GM19468 (cell line): ENCODE measurements around the gene TIMM21.
A peak's percentile ranks its signal among the peaks of the same experiment; 100 is the strongest.

Experiments
- ATAC-seq: cut with Tn5 transposase; IDR thresholded peaks from one replicate; pipeline ENCODE4 v1.9.1; 2021; ENCODE audit warnings: mild to moderate bottlenecking, moderate library complexity, moderate number of reproducible peaks; ENCODE audit not compliant: unreplicated experiment; ENCODE audit errors: extremely low read depth

The TIMM21 gene, protein sequence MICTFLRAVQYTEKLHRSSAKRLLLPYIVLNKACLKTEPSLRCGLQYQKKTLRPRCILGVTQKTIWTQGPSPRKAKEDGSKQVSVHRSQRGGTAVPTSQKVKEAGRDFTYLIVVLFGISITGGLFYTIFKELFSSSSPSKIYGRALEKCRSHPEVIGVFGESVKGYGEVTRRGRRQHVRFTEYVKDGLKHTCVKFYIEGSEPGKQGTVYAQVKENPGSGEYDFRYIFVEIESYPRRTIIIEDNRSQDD

GRCh38 chr18:74147779-74148542, at the start of gene TIMM21, which contains the start of gene FBXO15:
Gene TIMM21 (plus strand): TSS chr18:74148523. CDS start chr18:74148809, 286 bp downstream.
Gene FBXO15 (minus strand): TSS chr18:74147834. CDS start chr18:74147785, 49 bp downstream.
- peak; percentile 90 for ATAC-seq

GRCh38 chr18:74108460-74108859, 39.9 kb upstream of the TIMM21 start:
- no peak for ATAC-seq

DNA sequence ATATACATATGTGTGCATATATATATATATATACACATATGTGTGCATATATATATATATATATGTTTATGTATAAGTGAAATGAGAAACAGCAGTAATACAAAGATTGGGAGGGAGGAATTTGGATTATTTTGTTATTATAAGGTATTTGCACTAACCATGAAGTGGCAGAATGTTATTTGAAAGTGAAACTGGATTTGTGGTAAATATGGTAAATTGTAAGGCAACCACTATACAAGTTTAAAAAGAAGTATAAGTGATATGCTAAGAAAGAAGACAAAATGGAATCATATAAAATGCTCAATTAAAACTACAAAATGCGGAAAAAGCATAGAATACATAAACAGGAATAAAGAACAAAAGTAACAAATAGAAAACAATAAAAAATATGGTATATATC, 38.2 kb upstream of the TIMM21 start:
- no peak for ATAC-seq

DNA sequence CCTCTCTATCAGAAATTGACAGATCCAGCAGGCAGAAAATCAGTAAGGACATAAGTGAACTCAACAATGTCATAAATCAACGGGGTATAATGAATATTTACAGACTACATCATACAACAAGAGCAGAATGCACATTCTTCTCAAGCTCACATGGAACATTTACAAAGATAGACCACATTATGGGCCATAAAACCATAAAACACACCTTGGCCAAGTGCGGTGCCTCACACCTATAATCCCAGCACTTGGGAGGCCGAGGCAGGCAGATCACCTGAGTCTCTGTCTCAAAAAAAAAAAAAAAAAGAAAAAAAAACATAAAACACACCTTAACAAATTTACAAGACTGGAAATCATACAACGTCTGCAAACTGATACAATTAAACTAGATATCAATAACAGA, 37.3 kb upstream of the TIMM21 start:
- no peak for ATAC-seq

DNA sequence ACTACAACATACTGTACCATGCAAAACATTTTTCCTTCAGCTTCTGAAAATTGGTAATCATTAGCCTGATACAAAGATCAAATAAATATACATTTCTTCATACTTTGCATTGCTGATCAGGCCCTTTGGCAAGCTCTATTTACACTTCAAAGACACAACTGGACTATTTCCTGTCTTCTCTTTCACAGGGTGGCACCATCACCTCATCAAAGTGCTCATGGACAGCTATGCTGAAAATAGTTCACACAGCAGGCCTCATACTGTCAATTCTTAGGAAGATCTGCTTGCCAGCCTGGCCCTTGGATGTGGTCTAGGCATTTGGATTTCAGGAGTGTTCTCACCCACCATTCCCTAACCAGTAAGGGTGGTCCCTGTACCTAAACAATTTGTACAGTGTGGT, 34.6 kb upstream of the TIMM21 start:
- no peak for ATAC-seq

DNA sequence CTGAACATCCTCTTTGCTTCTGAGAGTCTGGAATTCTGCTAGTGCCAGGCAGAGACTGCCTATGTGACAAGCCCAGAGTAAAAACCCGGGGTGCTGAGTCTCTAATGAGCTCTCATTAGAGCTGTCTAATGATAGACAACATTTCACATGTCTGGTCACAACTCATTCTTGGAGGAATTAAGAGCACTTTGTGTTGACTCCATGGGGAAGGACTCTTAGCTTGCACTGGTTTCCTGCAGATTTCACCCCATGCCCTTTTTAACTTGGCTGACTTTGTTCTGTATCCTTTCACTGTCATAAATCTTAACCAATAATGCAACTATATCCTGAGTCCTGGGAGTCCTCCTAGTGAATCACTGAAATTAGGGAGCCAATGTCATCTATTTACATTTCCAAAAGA, 34.2 kb upstream of the TIMM21 start:
- no peak for ATAC-seq

GRCh38 chr18:74115046-74115445, 33.3 kb upstream of the TIMM21 start:
- ATAC-seq: no peak

GRCh38 chr18:74116633-74117554, 31.4 kb upstream of the TIMM21 start:
- no peak for ATAC-seq

- ATAC-seq: no peak
Measured at GRCh38 chr18:74123200-74123599, 25.1 kb upstream of the TIMM21 start.

- ATAC-seq: no peak
Measured at GRCh38 chr18:74124642-74125041, 23.7 kb upstream of the TIMM21 start.

GRCh38 chr18:74126684-74127655, 21.4 kb upstream of the TIMM21 start:
- ATAC-seq: no peak

GRCh38 chr18:74128159-74128558, 20.2 kb upstream of the TIMM21 start:
- ATAC-seq: no peak

GRCh38 chr18:74131124-74131523, 17.2 kb upstream of the TIMM21 start:
- ATAC-seq: no peak

DNA sequence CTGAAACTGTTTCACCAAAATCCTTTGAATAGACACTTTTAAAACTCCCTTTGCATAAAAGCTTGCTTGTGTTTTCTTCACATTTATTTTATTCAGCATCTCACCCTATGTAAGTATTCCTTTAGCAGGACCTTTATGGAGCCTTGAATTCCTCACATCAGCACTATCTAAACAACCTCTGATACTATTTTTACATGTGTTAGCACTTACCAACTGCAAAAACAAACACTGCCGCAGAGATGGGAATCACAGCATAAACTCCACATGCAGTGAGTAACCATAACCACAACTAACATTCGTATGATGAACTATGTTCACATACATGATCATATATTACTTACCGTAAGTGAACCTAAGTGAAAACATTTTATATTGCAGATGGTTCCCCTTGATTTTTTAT, 16.1 kb upstream of the TIMM21 start:
- ATAC-seq: no peak

- ATAC-seq: no peak
Measured at GRCh38 chr18:74137920-74138538, 10.3 kb upstream of the TIMM21 start.

GRCh38 chr18:74139411-74139810, 8.9 kb upstream of the TIMM21 start:
- ATAC-seq: no peak

DNA sequence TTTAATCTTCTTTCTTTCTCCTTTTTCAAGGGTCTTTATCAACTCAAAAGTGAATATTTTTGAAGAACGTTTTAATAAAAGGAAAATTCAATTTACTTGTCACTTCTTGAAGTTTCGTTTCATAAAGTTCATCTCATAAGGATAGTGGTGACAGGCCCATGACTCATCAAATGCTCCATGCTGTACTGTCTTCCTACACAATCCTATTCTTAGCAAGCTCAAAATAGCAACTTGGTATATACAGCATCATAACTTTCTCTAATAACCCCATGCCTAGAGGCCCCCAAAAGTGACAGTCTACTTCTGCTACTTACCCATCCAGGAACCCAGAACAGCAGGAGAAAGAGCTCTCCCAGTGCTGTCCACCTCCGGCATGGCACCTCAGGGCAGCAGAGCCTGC, 8.4 kb upstream of the TIMM21 start:
- no peak for ATAC-seq

DNA sequence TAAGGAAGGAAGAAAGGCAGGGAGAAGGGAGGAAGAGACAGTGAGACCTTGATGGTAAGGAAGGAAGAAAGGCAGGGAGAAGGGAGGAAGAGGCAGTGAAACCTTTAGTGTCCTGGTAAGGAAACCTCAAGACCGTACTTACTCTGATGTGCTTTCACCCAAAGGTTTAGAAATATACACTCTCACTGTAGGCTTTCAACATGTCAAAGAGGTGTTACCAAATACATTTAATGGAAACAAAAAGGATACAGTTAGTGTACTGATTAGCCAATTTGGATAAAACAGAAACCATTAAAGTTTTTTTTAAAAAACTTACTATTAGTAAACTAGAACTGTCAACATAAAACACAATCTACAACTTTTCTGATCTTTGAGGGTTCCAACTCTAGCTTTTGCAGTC, 7.7 kb upstream of the TIMM21 start:
- no peak for ATAC-seq

DNA sequence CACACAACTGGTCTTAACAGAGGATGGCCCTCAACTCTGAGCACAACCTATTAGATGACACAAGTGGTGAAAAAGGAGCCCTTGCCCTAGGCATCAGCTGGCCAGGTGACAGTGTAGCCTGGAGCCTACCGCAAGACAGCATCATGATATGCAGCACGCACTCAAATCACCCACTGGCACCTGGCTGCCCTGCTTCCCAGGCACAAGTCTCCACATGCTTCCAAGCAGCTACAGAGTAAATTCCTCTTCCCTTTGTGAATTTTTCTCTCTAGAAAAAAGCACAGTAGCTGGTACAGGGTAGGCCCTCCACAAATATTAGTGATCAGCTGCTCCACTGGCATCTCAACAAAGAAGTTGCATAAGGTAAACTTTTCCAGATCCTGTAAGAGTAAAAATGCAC, 6.7 kb upstream of the TIMM21 start:
- ATAC-seq: no peak
